ENCODE results near the gene SLC9C2.

Gene SLC9C2

DNA sequence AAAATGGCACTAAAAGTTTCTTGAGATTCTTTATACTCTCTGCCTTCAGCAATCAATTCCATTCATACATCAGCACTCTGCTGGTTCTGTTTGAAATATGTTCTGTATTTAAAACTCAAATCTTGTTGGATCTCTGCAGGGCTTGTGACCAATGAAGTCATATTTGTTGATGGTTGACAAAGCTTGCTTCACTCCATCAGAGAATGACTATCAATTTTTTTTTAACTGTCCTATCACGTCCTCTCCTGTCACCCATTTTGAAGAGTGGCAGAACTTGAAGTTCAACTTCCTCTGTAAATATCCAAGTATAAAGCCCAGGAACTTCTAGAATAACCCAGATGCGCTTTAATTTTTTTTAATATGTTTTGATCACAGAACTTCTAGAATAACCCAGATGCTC, 114.9 kb downstream of the SLC9C2 start:
- ATAC-seq: no peak
- TF ChIP-seq, protein P1, sequence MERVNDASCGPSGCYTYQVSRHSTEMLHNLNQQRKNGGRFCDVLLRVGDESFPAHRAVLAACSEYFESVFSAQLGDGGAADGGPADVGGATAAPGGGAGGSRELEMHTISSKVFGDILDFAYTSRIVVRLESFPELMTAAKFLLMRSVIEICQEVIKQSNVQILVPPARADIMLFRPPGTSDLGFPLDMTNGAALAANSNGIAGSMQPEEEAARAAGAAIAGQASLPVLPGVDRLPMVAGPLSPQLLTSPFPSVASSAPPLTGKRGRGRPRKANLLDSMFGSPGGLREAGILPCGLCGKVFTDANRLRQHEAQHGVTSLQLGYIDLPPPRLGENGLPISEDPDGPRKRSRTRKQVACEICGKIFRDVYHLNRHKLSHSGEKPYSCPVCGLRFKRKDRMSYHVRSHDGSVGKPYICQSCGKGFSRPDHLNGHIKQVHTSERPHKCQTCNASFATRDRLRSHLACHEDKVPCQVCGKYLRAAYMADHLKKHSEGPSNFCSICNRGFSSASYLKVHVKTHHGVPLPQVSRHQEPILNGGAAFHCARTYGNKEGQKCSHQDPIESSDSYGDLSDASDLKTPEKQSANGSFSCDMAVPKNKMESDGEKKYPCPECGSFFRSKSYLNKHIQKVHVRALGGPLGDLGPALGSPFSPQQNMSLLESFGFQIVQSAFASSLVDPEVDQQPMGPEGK (CRISPR knock-in tag; IDR thresholded peaks at IDR 0.05; ENCODE audit: borderline replicate concordance): no peak

DNA sequence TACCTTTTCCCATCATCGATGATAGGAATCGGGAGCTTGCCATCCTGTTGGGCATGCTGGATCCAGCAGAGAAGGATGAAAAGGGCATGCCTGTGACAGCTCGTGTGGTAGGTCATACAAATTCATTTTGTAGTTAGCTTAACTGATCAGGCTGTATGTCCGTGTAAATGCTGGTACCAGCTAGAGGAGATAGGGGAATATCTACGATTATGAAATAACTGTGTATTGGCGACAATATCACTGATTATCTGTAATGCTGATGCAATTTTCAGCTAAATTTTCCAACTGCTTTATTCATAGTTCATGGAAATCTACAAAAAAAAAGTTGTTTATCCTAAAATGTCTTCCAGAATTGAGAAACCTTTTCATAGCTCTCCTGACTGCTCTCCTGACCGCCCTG, 117.5 kb downstream of the SLC9C2 start:
- no peak for ATAC-seq
- TF ChIP-seq, protein P1 (CRISPR knock-in tag; IDR thresholded peaks at IDR 0.05; ENCODE audit: borderline replicate concordance): no peak
- TF ChIP-seq GLIS3 (CRISPR knock-in tag; IDR thresholded peaks at IDR 0.05) (no peak), ZFP30 (CRISPR knock-in tag; IDR thresholded peaks at IDR 0.05) (no peak)
- TF ChIP-seq, protein P2, sequence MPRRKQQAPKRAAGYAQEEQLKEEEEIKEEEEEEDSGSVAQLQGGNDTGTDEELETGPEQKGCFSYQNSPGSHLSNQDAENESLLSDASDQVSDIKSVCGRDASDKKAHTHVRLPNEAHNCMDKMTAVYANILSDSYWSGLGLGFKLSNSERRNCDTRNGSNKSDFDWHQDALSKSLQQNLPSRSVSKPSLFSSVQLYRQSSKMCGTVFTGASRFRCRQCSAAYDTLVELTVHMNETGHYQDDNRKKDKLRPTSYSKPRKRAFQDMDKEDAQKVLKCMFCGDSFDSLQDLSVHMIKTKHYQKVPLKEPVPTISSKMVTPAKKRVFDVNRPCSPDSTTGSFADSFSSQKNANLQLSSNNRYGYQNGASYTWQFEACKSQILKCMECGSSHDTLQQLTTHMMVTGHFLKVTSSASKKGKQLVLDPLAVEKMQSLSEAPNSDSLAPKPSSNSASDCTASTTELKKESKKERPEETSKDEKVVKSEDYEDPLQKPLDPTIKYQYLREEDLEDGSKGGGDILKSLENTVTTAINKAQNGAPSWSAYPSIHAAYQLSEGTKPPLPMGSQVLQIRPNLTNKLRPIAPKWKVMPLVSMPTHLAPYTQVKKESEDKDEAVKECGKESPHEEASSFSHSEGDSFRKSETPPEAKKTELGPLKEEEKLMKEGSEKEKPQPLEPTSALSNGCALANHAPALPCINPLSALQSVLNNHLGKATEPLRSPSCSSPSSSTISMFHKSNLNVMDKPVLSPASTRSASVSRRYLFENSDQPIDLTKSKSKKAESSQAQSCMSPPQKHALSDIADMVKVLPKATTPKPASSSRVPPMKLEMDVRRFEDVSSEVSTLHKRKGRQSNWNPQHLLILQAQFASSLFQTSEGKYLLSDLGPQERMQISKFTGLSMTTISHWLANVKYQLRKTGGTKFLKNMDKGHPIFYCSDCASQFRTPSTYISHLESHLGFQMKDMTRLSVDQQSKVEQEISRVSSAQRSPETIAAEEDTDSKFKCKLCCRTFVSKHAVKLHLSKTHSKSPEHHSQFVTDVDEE (CRISPR knock-in tag; IDR thresholded peaks at IDR 0.05): no peak
- TF ChIP-seq, protein P3, sequence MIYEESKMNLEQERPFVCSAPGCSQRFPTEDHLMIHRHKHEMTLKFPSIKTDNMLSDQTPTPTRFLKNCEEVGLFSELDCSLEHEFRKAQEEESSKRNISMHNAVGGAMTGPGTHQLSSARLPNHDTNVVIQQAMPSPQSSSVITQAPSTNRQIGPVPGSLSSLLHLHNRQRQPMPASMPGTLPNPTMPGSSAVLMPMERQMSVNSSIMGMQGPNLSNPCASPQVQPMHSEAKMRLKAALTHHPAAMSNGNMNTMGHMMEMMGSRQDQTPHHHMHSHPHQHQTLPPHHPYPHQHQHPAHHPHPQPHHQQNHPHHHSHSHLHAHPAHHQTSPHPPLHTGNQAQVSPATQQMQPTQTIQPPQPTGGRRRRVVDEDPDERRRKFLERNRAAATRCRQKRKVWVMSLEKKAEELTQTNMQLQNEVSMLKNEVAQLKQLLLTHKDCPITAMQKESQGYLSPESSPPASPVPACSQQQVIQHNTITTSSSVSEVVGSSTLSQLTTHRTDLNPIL (CRISPR knock-in tag; IDR thresholded peaks at IDR 0.05; ENCODE audit: low read depth): no peak

DNA sequence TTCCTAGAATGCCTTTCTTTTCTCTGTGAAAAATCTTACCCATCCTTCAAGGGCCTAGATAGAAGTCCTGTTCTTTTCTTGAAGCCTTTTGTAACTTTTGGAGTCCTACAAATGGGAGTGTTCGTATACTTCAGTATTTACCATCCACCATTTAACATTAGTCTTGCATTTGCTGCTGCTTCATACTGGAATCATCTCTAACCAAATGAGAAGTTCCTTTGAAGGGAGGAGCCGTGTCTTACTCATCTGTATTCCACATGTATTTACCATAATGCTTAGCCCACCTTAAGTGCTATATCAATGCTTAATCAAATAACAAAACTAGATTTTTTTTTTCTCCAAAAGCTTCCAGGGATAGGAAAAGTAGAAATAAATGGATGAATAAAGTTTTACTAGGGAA, 118.6 kb downstream of the SLC9C2 start:
- TF ChIP-seq ZNF70 (CRISPR knock-in tag; IDR thresholded peaks at IDR 0.05) (no peak), ISL1 (CRISPR knock-in tag; IDR thresholded peaks at IDR 0.05) (no peak), ARNTL (CRISPR knock-in tag; IDR thresholded peaks at IDR 0.05; ENCODE audit: borderline replicate concordance, low read depth) (no peak), SNAI2 (CRISPR knock-in tag; IDR thresholded peaks at IDR 0.05) (no peak), ESRRG (CRISPR knock-in tag; IDR thresholded peaks at IDR 0.05) (no peak), TCF4 (CRISPR knock-in tag; IDR thresholded peaks at IDR 0.05; ENCODE audit: borderline replicate concordance) (no peak), GLIS3 (CRISPR knock-in tag; IDR thresholded peaks at IDR 0.05) (no peak)
- ATAC-seq: no peak

DNA sequence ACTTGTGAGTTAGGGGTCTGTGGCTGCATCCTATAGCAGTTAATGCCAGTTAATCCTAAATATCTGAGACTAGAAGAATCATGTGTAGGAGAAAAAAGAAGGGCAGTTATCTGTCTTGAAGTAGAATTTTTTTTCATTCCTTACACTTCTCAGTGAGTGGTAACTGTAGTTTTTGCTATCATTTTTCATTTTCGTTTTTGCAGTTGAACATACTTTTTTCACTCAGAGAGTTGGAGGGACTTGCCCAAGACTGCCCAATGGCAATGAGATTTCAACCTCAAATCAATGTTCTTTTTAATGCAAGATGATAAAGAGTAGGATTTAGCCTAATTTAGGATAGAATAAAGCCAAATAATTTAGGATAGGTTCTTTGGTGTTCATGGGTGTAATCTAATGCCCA, 120.2 kb downstream of the SLC9C2 start:
- no peak for ATAC-seq
- TF ChIP-seq ZFP3 (CRISPR knock-in tag; IDR thresholded peaks at IDR 0.05) (no peak), ARNTL (CRISPR knock-in tag; IDR thresholded peaks at IDR 0.05; ENCODE audit: borderline replicate concordance, low read depth) (no peak), RARB (CRISPR knock-in tag; IDR thresholded peaks at IDR 0.05) (no peak), ZC3H10 (CRISPR knock-in tag; IDR thresholded peaks at IDR 0.05) (no peak), TCF4 (CRISPR knock-in tag; IDR thresholded peaks at IDR 0.05; ENCODE audit: borderline replicate concordance) (no peak), ZNF8 (CRISPR knock-in tag; IDR thresholded peaks at IDR 0.05) (no peak), ZNF70 (CRISPR knock-in tag; IDR thresholded peaks at IDR 0.05) (no peak), PPARA (CRISPR knock-in tag; IDR thresholded peaks at IDR 0.05; ENCODE audit: borderline replicate concordance) (no peak), SNAI2 (CRISPR knock-in tag; IDR thresholded peaks at IDR 0.05) (no peak)
- TF ChIP-seq, protein P2 (CRISPR knock-in tag; IDR thresholded peaks at IDR 0.05): no peak
